Measurements from ENCODE around the gene ADAMTSL5.
"Not testable (repeated sequence)": the region's sequence is repeated elsewhere in the genome, so short reads cannot be mapped to it uniquely, and the experiment has no call there.

Gene ADAMTSL5

DNA sequence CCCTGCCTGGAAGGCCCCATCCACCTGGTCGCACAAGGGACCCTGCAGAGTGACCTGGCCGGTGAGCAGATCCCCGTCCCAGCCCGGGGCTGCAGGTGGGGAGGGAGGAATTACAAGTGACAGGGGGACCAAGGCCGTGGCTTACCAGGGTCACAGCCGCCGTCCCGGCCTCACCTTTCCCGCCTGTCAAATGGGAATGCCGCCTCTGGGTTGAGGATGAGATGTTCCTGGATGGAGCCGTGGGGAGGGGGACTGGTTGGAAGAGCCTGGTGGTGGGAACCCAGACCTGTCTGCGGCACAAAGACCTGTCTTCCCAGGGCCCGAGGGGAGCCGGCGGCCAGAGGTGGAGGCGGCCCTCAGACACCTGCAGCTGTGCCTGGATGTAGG, 16.6 kb upstream of the ADAMTSL5 start:
- no peak for DNase-seq (ENCODE audit: low read depth)

DNA sequence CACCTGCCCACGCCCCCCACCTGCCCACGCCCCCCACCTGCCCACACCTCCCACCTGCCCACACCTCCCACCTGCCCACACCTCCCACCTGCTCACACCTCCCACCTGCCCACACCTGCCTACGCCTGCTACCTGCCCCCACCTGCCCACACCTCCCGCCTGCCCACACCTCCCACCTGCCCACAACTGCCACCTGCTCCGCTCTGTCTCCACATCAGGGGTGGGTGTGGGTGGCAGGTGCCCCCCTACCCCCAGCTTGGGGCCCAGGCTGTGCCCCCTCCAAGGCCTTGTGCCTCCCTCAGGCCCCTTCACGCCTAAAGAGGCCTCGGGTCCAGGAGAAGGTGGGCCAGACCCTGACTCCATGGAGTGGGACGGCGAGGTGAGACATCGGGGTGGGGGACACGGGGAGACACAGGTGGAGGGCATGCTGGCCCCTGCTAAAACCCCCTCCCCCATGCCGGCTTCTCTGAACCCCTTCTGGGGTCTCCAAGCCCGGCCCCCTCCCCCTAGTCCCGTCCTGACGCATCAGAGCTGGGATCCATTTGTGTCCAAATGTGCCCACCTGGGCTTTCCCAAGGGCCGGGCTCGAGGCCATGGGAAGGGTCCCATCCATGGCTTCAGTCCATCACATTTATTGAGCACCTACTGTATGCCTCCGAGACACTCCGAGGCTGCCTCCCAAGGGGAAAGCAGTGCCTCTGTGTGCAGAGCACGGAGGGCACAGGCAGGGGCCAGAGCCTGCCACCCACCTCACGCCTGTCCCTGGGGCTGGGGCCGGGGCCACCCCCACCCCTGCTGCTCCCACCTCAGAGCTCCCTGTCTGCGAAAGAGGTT, 16.0 kb upstream of the ADAMTSL5 start:
- DNase-seq (ENCODE audit: low read depth) = no peak

DNA sequence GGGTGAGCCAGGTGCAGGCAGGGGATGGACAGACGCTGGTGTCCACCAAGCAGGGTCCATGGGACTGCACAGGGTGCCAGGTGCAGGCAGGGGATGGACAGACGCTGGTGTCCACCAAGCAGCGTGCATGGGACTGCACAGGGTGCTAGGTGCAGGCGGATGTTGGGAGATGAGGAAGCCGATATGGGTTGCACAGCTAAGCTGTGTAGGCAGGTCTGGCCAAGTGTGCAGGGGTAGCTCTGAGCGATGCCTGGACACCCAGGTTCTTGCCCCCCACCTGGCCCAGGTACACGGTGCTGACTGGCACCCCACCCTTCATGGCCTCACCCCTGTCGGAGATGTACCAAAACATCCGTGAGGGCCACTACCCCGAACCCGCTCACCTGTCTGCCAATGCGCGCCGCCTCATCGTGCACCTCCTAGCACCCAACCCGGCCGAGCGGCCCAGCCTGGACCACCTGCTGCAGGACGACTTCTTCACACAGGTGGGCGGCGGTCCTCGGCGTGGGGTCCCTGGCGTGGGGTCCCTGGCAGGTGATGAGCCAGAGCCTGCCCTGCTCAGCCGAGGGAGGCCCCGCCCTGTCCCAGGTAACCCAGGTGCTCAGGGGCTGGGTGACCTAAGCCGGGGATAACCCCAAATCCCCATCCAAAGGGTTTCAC, 15.0 kb upstream of the ADAMTSL5 start:
- DNase-seq (ENCODE audit: low read depth) = no peak

DNA sequence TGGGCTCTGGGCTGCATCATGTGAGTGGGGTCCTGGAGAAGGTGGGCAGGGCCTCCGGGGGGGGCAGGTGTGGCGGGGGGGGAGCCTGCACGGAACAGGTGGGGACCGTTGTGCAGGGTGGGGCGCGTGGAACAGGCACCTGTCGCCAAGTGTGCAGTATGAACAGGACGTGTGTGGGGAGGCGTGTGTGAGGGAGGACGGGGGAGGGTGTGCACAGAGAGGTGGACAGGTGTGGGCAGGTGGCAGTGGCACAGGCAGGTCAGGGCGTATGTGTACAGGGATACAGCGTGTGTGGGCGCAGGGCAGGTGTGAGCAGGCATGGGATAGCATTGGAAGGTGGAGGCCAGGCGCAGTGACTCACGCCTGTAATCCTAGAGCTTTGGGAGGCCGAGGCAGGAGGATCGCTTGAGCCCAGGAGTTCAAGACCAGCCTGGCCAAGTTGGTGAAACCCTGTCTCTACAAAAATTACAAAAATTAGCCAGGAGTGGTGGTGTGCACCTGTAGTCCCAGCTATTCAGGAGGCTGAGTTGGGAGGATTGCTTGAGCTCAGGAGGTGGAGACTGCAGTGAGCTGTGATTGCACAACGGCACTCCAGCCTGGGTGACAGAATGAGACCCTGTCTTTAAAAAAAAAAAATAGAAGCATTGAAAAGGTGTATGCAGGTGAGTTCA, 14.3 kb upstream of the ADAMTSL5 start:
- no peak for DNase-seq (ENCODE audit: low read depth)

DNA sequence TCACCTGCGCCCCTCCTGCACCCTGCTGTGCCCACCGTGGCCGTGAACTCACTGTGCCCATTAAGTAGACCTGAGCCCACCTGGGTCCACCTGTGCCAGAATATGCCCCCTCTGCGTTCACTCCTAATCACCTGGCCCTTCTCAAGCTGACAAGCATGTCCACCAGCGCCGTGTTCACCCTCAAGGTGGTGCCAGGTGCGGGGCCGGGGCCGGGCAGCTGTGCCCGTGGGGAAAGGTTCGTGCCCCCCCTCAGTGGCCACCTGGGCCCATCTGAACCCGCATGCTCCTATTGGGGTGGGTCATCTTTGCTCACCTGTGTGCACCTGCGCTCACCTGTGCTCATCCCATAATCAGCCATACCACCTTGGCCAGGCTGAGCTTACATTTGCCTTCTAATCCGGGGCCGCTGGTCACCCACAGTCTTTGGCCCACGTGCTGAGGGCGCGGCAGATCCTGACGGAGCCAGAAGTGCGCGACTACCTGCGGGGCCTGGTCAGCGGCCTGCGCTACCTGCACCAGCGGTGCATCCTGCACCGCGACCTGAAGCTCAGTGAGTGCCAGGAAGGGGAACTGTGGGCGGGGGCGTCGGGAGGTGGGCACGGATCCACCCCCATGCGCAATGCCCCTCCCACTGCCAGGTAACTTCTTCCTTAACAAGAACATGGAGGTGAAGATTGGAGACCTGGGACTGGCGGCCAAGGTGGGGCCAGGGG, 13.4 kb upstream of the ADAMTSL5 start:
- no peak for DNase-seq (ENCODE audit: low read depth)

DNA sequence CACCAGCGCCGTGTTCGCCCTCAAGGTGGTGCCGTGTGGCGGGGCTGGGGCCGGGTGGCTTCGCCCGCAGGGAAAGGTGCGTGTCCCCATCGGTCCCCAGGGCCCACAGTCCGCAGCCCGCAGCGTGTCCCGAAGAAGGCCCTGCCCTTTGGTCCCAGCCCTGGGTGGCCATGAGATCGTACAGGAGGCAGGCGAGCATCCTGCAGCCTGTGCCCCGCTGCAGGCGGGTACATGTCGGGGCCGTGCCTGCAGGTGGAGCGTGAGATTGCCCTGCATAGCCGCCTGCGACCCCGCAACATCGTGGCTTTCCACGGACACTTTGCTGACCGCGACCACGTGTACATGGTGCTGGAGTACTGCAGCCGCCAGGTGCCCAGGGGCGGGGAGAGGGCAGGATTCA, 12.5 kb upstream of the ADAMTSL5 start:
- no peak for DNase-seq (ENCODE audit: low read depth)

DNA sequence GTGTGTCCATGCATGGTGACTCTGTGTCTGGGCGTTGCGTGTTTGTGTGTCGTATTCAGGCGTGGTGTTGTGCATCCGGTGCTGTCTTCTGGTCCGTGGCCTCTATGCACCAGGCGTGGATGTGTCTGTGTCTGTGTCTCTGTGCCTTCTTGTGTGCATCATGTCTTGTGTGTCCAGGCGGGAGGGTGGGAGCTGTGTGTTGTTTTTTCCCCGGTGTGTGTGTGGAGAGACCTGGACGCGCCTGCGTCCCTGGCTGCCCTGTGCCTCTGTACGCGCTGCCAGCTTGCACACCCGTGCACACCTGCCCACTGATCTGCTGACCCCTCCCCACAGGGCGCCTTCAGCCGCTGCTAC, 12.1 kb upstream of the ADAMTSL5 start:
- no peak for DNase-seq (ENCODE audit: low read depth)

DNA sequence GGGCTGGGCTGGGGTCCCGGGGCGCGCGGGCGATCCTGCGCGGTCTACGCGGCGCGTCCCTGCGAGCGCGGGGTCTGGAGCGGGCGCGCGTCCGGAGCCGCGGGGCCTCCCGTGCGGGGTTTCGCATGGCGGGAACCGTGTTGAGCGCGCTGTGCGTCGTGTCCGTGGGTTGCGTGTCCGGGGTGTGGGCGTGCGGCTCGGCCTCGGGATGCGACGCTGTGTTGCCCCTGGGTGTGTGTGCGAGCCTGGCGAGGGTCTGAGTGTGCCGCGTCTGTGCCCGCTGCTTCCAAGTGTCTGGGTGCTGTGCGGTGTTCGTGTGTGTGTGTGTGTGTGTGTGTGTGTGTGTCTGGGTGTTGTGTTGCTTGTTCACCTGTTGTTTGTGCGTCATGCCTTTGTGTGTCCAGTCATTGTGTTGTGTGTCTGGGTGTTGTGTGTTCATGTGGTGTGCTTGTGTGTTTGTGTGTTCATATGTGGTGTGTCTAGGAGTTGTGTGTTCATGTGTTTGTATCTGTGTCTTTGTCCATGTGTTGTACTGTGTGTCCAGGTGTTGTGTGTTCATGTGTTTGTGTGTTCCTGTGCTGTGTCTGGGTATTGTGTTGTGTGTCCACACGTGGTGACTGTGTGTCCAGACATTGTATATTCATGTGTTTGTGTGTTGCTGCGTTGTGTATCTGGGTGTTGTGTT, 11.6 kb upstream of the ADAMTSL5 start:
- no peak for DNase-seq (ENCODE audit: low read depth)

DNA sequence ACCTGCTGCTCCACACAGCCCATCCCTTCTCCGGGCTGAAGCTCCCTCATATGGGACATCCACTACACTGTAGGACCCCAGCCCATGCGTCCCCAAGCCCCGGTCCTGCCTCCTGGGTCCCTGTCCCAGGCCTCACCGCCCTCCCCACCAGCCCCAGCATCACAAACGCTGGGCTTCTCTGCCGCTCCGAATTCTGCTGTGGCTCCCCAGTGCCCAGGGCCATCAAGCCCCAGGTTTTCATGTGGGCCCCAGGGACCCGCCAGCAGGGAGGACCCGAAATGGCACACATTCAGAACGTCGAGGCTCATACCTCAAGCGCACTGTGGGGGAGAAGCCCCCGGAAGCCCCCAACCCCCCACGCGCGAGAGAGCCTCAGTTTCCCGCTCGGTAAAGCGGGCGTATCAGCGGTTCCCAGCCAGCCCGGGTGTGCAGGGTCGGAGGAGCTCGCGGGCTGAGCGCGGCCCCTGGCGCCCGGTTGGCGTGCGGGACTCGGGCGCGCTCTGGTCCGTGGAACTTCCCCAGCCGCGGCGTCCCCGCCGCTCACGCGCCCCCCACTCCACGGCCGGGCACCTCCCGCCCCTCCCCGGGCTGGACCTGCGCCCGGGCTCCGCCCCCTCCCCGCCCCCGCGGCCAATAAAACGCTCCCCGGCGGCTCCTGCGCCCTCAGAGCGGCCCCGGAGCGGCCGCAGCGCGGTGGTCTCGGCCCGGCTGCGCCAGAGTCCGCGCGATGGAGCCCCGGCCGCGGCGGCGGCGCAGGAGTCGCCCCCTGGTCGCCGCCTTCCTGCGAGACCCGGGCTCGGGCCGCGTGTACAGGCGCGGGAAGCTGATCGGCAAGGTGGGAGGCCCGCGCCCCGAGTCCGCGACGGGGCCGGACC, 10.8 kb upstream of the ADAMTSL5 start, which contains the start of gene PLK5:
Gene PLK5 (plus strand): TSS at position 666 of the 875 bp plus-strand sequence. CDS start 2,920 bp downstream, outside the sequence.
- DNase-seq (ENCODE audit: low read depth) = no peak

DNA sequence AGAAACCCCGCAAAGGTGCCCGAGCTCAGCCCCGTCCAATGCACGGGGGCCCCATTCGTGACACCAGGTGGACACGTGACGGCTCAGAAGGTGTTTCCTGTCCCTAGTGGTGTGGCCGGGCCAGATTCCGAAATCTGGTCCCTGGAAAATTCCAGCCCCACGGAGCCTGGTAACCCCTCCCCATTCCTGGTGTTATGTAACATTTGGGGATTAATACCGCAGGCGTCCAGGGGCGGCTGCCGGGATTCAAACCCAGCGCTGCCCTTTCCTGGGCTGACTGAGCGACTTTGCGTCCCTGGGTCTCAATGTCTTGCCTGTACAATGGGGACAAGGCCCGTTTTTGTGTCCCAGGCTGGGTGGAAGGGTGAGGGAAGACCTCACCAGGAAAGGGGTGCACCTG, 10.0 kb upstream of the ADAMTSL5 start:
- DNase-seq (ENCODE audit: low read depth) = no peak

DNA sequence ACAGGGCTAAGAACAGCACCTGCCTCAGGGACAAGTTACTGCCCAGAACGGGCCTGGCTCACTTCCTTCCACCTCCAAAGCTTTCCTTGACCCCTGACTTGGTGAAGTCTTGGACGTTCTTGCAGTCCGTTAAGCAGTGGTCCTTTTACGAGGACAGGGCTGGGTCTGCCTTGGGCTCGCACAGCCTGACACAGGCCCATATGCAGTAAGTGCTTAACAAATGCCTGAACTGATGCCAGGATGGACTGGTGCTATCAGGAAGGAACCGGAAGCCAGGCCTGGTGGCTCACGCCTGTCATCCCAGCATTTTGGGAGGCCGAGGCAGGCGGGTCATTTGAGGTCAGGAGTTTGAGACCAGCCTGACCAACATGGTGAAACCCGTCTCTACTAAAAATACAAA, 9.2 kb upstream of the ADAMTSL5 start:
- no peak for DNase-seq (ENCODE audit: low read depth)

DNA sequence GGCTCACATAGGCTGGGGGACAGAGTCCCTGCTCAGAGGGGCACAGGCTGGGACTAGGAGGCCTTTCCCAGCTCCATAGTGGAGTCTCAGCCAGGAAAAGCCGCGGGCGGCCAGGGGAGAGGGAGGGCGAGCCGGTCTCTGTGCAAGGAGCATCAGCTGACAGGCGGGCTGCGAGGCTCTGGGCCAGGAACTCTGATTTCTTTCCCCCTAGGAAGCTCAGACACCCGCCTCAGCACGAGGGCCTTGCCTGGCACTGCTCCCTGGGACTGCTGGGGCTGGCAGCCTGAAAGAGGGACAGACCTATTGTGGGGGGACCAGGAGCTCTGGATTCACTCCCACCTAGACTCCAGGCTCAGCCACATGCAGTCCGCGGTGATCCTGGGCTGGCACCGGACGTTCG, 8.8 kb upstream of the ADAMTSL5 start:
- DNase-seq (ENCODE audit: low read depth) = no peak

DNA sequence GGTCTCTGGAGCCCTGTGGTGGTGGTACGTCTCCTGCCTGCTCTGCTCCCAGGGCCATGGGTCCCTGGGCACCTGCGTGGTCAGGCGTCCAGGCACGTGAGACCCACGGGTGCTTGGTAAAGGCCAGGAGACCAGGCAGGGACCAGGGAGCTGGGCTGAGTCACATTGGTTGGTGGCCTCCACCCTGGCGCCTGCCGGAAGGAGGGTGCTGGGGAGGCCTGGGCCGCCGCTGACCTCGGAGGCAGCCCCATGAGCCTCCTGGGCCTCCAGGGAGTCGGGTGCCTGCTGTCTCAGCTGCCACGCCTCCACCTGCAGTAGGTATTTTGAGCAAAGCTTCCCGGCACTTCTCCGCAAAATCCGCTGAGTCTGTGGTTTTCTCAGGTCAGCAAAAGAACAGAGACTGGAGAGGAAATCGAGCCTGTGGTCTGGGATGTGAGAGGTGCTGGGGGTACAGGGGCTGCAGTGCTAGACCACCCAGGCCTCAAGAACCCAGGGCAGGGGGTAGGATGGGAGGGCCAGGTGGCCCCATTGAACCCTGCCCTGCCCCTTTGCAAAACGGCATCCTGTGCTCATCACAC, 7.5 kb upstream of the ADAMTSL5 start:
- no peak for DNase-seq (ENCODE audit: low read depth)

DNA sequence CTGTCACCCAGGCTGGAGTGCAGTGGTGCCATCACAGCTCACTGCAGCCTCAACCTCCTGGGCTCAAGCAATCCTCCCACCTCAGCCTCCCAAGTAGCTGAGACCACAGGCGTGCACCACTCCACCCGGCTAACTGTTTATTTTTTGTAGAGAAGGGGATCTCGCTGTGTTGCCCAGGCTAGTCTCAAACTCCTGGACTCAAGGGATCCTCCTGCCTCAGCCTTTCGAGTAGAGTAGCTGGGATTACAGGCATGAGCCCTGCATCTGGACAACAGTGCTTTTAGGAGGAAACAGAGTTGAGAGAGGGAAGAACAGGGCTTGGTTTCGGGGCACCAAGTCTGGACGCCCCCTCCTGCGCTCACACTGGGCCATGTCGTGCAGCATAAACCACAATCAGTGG, 7.0 kb upstream of the ADAMTSL5 start:
- not testable (repeated sequence) for DNase-seq (ENCODE audit: low read depth)

DNA sequence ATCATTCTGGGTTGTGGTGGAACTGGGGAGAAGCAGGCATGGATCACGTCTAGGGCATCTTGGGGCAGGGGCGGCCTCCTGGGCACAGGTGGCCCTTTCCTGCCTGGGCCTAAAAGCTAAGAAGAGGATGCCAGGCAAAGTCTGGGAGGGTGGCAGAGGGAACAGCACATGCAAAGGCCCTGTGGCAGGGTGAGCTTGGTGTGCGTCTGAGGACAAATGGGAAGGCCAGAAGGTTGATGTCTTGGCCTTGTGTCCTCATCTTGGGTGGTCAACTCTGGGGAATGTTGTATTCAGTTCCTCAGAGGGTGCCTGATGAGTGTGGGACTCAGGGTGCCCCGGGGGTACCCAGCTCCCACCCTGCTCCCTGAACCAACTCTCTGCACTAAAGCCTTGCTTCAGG, 5.7 kb upstream of the ADAMTSL5 start:
- no peak for DNase-seq (ENCODE audit: low read depth)

DNA sequence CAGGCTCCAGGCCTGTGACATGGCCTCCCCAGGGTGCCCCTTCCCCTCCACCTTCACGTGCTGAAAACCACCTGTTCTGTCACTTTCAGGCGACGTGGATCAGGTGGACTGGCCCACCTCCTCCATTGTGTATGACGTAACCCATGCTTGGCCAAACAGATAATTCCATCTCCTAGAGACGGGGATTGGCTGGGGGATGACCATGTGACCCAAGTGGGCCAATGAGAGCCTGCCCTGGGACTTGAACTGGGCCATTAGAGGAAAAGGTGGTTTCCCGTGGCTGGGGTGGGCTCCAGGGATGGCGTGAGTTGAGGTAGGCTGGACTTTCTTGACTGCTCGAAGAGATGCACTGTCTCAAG, 3.6 kb upstream of the ADAMTSL5 start:
- DNase-seq (ENCODE audit: low read depth) = no peak

DNA sequence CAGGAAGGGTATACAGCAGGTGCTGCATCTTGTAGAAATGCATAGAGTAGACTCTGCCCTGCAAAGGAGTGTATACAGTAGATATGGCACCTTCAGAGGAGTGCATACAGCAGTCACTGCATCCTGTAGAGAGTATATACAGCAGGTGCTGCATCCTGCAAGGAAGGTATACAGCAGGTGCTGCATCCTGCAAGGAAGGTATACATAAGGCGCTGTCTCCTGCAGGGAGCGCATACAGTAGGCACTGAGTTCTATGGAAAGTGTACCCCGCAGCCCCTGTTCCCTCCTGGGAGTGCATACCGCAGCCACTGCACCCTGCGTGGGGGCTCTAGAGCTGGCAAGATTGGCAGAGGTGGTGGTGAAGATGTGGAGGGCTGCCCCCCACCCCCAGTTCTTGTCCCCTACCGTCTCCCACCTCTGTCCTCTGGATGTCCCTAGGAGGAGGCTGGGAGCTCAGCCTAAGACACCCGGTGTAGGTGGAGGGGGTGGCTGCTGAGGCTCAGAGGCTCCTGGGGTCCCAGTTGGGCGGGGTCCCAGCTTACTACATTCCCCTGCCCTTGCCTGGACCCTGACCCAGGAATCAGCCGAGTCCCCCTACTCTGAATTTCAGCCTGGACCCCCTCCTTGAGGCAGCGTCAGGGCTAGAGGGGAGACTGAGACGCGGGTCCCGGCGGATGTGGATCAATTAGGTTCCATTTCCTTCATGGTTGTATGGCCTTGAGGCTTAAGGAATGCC, 2.3 kb upstream of the ADAMTSL5 start:
- no peak for DNase-seq (ENCODE audit: low read depth)

DNA sequence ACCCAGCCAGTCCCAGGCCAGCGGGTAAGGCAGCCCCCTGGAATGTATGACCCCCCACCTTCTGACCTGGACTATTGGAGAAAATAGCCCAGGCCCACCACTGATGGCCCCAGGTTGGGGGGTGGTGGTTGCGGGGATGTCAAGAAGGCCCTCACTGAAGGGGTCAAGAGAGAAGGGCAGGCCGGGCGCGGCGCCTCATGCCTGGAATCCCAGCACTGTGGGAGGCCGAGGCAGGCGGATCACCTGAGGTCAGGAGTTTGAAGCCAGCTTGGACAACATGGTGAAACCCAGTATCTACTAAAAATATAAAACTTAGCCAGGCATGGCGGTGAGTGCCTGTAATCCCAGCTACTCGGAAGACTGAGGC, 1.5 kb upstream of the ADAMTSL5 start:
- DNase-seq (ENCODE audit: low read depth) = no peak

DNA sequence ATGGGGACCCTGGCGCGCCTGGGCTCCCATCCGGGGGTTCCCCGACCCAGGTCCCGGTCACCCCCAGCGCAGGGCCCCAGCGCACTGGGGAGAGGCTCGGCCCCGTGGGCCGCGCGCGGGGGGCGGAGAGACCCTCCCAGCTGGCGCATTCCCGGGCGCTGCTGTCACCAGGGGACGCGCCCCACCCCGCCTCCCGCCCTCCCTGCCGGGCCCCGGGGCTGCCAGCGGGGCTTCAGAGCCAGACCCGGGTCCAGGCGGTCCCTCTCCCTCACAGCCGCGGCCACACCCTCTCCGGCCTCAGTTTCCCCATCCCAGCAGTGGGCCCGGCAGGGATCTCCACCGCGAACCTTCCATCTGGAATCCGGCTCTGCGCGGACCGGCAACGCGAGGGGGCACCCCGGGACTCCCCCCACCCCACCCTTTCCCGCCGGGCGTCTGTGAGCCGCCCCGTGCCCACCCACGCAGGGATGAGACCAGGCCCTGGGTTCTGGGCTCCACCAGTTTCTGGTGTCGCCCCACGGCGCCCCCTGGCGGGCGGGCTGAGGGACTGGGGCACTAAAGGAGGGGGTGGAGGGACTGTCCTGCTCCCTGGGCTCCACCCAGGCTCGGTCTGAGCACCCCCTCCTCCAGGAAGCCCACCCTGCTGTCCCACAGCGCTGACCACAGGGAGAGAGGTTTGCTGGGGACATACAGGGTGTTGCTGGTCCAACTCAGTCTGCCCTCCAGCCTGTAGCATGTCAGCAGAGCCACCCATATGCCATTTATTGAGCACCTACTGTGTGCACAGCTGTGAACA, 878 bp upstream of the ADAMTSL5 start:
- peak; percentile 44 for DNase-seq (ENCODE audit: low read depth)

Data from activated T-cell treated with anti-CD3 and anti-CD28 coated beads for 24 hours (primary cell).